ENCODE measurements around the gene SLC9A9. TPM values are rescaled to one million over a fixed set of nuclear protein-coding genes. Genes with fewer than 3 reads are reported as not detected.

The SLC9A9 gene
- total and polyA plus RNA-seq, 9 of the 15 experiments (the other 6 are each of a cell fraction or from before 2014, with no cell fraction given) = 0.03 to 0.13 TPM; not detected in 7

DNA sequence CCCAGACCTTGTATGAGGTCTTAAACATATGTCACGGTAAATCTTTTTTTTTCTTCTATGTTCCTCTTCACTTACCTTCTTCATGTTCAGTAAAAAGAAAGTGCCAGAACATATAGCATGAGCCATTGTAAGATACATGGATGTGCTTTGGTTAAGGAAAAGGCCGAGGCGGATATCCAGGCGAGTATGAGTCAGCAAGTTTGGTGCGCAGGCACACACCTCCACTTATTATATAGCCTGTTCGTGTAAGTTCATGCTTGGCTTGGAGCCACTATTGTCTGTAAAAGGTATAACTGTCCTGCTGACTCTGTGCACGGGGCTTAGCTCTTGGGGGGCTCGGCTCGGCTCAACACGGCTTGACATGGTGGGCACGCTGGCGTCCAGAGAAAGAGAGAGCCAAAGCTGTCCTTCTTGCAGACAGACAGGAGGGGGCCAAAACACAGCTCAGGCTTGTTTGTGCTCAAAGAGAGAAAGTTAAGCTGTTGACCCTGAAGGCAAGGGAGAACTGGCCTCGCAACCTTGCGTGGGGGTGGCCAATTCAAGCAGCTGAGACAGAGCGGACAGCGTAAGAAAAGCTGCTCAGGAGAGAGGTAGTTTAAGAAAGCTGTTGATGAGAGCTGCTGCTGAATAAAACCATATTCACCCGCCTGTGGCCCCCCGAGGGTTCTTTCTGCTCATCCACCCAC lies 251.2 kb downstream of the SLC9A9 start (continued):
- TF ChIP-seq, protein P1, sequence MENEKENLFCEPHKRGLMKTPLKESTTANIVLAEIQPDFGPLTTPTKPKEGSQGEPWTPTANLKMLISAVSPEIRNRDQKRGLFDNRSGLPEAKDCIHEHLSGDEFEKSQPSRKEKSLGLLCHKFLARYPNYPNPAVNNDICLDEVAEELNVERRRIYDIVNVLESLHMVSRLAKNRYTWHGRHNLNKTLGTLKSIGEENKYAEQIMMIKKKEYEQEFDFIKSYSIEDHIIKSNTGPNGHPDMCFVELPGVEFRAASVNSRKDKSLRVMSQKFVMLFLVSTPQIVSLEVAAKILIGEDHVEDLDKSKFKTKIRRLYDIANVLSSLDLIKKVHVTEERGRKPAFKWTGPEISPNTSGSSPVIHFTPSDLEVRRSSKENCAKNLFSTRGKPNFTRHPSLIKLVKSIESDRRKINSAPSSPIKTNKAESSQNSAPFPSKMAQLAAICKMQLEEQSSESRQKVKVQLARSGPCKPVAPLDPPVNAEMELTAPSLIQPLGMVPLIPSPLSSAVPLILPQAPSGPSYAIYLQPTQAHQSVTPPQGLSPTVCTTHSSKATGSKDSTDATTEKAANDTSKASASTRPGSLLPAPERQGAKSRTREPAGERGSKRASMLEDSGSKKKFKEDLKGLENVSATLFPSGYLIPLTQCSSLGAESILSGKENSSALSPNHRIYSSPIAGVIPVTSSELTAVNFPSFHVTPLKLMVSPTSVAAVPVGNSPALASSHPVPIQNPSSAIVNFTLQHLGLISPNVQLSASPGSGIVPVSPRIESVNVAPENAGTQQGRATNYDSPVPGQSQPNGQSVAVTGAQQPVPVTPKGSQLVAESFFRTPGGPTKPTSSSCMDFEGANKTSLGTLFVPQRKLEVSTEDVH (IDR thresholded peaks at IDR 0.05; ENCODE audit: low read depth, partially characterized antibody) = no peak
- TF ChIP-seq TEAD1 (CRISPR knock-in tag; IDR thresholded peaks at IDR 0.05) (peak in 1 of 2 experiments; percentile 44; a peak in 1 of 4 replicates), THRAP3 (IDR thresholded peaks at IDR 0.05; ENCODE audit: borderline replicate concordance) (no peak), BACH1 (tag; IDR thresholded peaks at IDR 0.05) (peak; percentile 75), ETS2 (tag; IDR thresholded peaks at IDR 0.05; ENCODE audit: borderline replicate concordance, poor library complexity, severe bottlenecking) (no peak), KDM4B (IDR thresholded peaks at IDR 0.05; ENCODE audit: borderline replicate concordance in 2 of 2, low read depth in 1 of 2) (no peak), ZNF316 (IDR thresholded peaks at IDR 0.05) (peak; percentile 98), HNRNPLL (IDR thresholded peaks at IDR 0.05; ENCODE audit: low read depth, low read length, poor library complexity, severe bottlenecking) (peak; percentile 46), CEBPB (tag; IDR thresholded peaks at IDR 0.05) (no peak)
- TF ChIP-seq, protein P2, sequence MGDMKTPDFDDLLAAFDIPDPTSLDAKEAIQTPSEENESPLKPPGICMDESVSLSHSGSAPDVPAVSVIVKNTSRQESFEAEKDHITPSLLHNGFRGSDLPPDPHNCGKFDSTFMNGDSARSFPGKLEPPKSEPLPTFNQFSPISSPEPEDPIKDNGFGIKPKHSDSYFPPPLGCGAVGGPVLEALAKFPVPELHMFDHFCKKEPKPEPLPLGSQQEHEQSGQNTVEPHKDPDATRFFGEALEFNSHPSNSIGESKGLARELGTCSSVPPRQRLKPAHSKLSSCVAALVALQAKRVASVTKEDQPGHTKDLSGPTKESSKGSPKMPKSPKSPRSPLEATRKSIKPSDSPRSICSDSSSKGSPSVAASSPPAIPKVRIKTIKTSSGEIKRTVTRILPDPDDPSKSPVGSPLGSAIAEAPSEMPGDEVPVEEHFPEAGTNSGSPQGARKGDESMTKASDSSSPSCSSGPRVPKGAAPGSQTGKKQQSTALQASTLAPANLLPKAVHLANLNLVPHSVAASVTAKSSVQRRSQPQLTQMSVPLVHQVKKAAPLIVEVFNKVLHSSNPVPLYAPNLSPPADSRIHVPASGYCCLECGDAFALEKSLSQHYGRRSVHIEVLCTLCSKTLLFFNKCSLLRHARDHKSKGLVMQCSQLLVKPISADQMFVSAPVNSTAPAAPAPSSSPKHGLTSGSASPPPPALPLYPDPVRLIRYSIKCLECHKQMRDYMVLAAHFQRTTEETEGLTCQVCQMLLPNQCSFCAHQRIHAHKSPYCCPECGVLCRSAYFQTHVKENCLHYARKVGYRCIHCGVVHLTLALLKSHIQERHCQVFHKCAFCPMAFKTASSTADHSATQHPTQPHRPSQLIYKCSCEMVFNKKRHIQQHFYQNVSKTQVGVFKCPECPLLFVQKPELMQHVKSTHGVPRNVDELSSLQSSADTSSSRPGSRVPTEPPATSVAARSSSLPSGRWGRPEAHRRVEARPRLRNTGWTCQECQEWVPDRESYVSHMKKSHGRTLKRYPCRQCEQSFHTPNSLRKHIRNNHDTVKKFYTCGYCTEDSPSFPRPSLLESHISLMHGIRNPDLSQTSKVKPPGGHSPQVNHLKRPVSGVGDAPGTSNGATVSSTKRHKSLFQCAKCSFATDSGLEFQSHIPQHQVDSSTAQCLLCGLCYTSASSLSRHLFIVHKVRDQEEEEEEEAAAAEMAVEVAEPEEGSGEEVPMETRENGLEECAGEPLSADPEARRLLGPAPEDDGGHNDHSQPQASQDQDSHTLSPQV (IDR thresholded peaks at IDR 0.05) = peak; percentile 93
- TF ChIP-seq, protein P3, sequence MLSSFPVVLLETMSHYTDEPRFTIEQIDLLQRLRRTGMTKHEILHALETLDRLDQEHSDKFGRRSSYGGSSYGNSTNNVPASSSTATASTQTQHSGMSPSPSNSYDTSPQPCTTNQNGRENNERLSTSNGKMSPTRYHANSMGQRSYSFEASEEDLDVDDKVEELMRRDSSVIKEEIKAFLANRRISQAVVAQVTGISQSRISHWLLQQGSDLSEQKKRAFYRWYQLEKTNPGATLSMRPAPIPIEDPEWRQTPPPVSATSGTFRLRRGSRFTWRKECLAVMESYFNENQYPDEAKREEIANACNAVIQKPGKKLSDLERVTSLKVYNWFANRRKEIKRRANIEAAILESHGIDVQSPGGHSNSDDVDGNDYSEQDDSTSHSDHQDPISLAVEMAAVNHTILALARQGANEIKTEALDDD (IDR thresholded peaks at IDR 0.05) = no peak
- TF ChIP-seq, protein P4, sequence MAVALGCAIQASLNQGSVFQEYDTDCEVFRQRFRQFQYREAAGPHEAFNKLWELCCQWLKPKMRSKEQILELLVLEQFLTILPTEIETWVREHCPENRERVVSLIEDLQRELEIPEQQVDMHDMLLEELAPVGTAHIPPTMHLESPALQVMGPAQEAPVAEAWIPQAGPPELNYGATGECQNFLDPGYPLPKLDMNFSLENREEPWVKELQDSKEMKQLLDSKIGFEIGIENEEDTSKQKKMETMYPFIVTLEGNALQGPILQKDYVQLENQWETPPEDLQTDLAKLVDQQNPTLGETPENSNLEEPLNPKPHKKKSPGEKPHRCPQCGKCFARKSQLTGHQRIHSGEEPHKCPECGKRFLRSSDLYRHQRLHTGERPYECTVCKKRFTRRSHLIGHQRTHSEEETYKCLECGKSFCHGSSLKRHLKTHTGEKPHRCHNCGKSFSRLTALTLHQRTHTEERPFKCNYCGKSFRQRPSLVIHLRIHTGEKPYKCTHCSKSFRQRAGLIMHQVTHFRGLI (CRISPR knock-in tag; IDR thresholded peaks at IDR 0.05) = peak; percentile 38; the same call in 1 of the 2 replicates
- TF ChIP-seq, protein P5, sequence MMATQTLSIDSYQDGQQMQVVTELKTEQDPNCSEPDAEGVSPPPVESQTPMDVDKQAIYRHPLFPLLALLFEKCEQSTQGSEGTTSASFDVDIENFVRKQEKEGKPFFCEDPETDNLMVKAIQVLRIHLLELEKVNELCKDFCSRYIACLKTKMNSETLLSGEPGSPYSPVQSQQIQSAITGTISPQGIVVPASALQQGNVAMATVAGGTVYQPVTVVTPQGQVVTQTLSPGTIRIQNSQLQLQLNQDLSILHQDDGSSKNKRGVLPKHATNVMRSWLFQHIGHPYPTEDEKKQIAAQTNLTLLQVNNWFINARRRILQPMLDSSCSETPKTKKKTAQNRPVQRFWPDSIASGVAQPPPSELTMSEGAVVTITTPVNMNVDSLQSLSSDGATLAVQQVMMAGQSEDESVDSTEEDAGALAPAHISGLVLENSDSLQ (IDR thresholded peaks at IDR 0.05) = peak; percentile 29; the same call in 1 of the 2 replicates
- TF ChIP-seq, protein P6, sequence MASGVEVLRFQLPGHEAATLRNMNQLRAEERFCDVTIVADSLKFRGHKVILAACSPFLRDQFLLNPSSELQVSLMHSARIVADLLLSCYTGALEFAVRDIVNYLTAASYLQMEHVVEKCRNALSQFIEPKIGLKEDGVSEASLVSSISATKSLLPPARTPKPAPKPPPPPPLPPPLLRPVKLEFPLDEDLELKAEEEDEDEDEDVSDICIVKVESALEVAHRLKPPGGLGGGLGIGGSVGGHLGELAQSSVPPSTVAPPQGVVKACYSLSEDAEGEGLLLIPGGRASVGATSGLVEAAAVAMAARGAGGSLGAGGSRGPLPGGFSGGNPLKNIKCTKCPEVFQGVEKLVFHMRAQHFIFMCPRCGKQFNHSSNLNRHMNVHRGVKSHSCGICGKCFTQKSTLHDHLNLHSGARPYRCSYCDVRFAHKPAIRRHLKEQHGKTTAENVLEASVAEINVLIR (CRISPR knock-in tag; IDR thresholded peaks at IDR 0.05) = no peak
